H9 (cell line): ENCODE measurements around the gene HPSE. TPM values are rescaled to one million over a fixed set of nuclear protein-coding genes. Genes with fewer than 3 reads are reported as not detected.

Experiments used
- DNase-seq: peaks from one replicate; pipeline ENCODE4 v3.0.0-alpha.2; 2017
- H2AFZ ChIP-seq: one replicate; pipeline ENCODE4 v1.6.1; 2013; ENCODE audit warnings: mild to moderate bottlenecking, low read length, control low read depth, moderate library complexity
- H2AK5ac ChIP-seq: 2 replicates; pipeline ENCODE4 v1.6.1; 2013; ENCODE audit warnings: low read length, control low read depth, mixed read lengths; ENCODE audit not compliant: insufficient read length
- H2BK120ac ChIP-seq: one replicate; pipeline ENCODE4 v1.6.1; 2013; ENCODE audit warnings: low read depth, mild to moderate bottlenecking, low read length, control low read depth, inconsistent platforms; ENCODE audit not compliant: poor library complexity, severe bottlenecking
- H2BK12ac ChIP-seq: 2 replicates; pipeline ENCODE4 v1.6.1; 2013; ENCODE audit warnings: low read length, control low read depth, mixed read lengths, low read depth; ENCODE audit not compliant: insufficient read length
- H2BK15ac ChIP-seq: 2 replicates; pipeline ENCODE4 v1.6.1; 2013; ENCODE audit warnings: low read depth, low read length, control low read depth
- H2BK20ac ChIP-seq: one replicate; pipeline ENCODE4 v1.6.1; 2013; ENCODE audit warnings: low read depth, mild to moderate bottlenecking, low read length, control low read depth, inconsistent platforms; ENCODE audit not compliant: poor library complexity, severe bottlenecking
- H2BK5ac ChIP-seq: 2 replicates; pipeline ENCODE4 v1.6.1; 2013; ENCODE audit warnings: low read length, control low read depth, mixed read lengths; ENCODE audit not compliant: insufficient read length
- H3K14ac ChIP-seq: 2 replicates; pipeline ENCODE4 v1.6.1; 2013; ENCODE audit warnings: low read length, control low read depth; ENCODE audit not compliant: insufficient read depth
- H3K18ac ChIP-seq: 2 replicates; pipeline ENCODE4 v1.6.1; 2013; ENCODE audit warnings: low read depth, mild to moderate bottlenecking, mixed read lengths, low read length, control low read depth; ENCODE audit not compliant: insufficient read length
- H3K23ac ChIP-seq: 2 replicates; pipeline ENCODE4 v1.6.1; 2013; ENCODE audit warnings: low read length, control low read depth, mixed read lengths, low read depth; ENCODE audit not compliant: insufficient read length
- H3K23me2 ChIP-seq: 2 replicates; pipeline ENCODE4 v1.6.1; 2013; ENCODE audit warnings: low read depth, mild to moderate bottlenecking, mixed read lengths, low read length, control low read depth; ENCODE audit not compliant: insufficient read length, poor library complexity, severe bottlenecking
- H3K27ac ChIP-seq: 2 replicates; pipeline ENCODE4 v1.5.1; 2013; ENCODE audit warnings: low read length, control low read depth, mixed read lengths, low read depth; ENCODE audit not compliant: insufficient read length
- H3K27me3 ChIP-seq: 2 replicates; pipeline ENCODE4 v1.6.1; 2013; ENCODE audit warnings: low read length, control low read depth, inconsistent platforms; ENCODE audit not compliant: insufficient read depth
- H3K4ac ChIP-seq: 2 replicates; pipeline ENCODE4 v1.6.1; 2013; ENCODE audit warnings: low read depth, mild to moderate bottlenecking, control low read depth, inconsistent platforms, low read length, moderate library complexity
- H3K4me1 ChIP-seq: 2 replicates; pipeline ENCODE4 v1.6.1; 2013; ENCODE audit warnings: low read length, control low read depth, inconsistent platforms; ENCODE audit not compliant: insufficient read depth
- H3K4me2 ChIP-seq: 2 replicates; pipeline ENCODE4 v1.6.1; 2013; ENCODE audit warnings: low read length, control low read depth, mixed read lengths; ENCODE audit not compliant: insufficient read length, insufficient read depth
- H3K56ac ChIP-seq: 2 replicates; pipeline ENCODE4 v1.6.1; 2013; ENCODE audit warnings: low read depth, mild to moderate bottlenecking, mixed read lengths, low read length, control low read depth; ENCODE audit not compliant: insufficient read length
- H3K79me1 ChIP-seq: 2 replicates; pipeline ENCODE4 v1.6.1; 2013; ENCODE audit warnings: low read depth, mild to moderate bottlenecking, moderate library complexity, low read length, control low read depth, inconsistent platforms; ENCODE audit not compliant: insufficient read depth, poor library complexity, severe bottlenecking
- H3K79me2 ChIP-seq: 2 replicates; pipeline ENCODE4 v1.6.1; 2013; ENCODE audit warnings: low read length, control low read depth, inconsistent platforms; ENCODE audit not compliant: insufficient read depth
- H3K9ac ChIP-seq: 2 replicates; pipeline ENCODE4 v1.6.1; 2013; ENCODE audit warnings: low read length, control low read depth, mixed read lengths; ENCODE audit not compliant: insufficient read length; ENCODE audit errors: extremely low read depth
- H3K9me3 ChIP-seq: one replicate; pipeline ENCODE4 v1.6.1; 2013; ENCODE audit warnings: low read depth, low read length, inconsistent platforms; ENCODE audit not compliant: control insufficient read depth
- H3T11ph ChIP-seq: one replicate; pipeline ENCODE4 v1.6.1; 2013; ENCODE audit warnings: mild to moderate bottlenecking, low read length, control low read depth, inconsistent platforms
- H4K20me1 ChIP-seq: one replicate; pipeline ENCODE4 v1.6.1; 2013; ENCODE audit not compliant: control insufficient read depth, insufficient read length, insufficient read depth
- H4K5ac ChIP-seq: 2 replicates; pipeline ENCODE4 v1.6.1; 2013; ENCODE audit warnings: low read depth, mild to moderate bottlenecking, mixed read lengths, low read length, control low read depth; ENCODE audit not compliant: insufficient read length
- H4K8ac ChIP-seq: replicated peaks from 2 replicates; pipeline ENCODE4 v1.6.1; 2013; ENCODE audit warnings: low read length, control low read depth, mixed read lengths, low read depth; ENCODE audit not compliant: insufficient read length
- H4K91ac ChIP-seq: 2 replicates; pipeline ENCODE4 v1.6.1; 2013; ENCODE audit warnings: low read depth, mild to moderate bottlenecking, moderate library complexity, mixed read lengths, low read length, control low read depth; ENCODE audit not compliant: insufficient read length
- H3K27ac Mint-ChIP-seq, 3 experiments: 2 replicates in 2 of 3; 3 replicates in 1 of 3; pipeline ENCODE4 v1.8.0; 2020 to 2021; ENCODE audit warnings: mixed read lengths in 3 of 3, mild to moderate bottlenecking in 1 of 3, moderate library complexity in 1 of 3
- H3K27me3 Mint-ChIP-seq: 2 replicates; pipeline ENCODE4 v1.8.0; 2021; ENCODE audit warnings: low read depth, mild to moderate bottlenecking, moderate library complexity, mixed read lengths
- H3K36me3 Mint-ChIP-seq, 3 experiments: 2 replicates in 2 of 3; 3 replicates in 1 of 3; pipeline ENCODE4 v1.8.0; 2020 to 2021; ENCODE audit warnings: low read depth in 3 of 3, mixed read lengths in 3 of 3; ENCODE audit not compliant: insufficient read depth in 1 of 3
- H3K4me1 Mint-ChIP-seq, 2 experiments: 2 replicates each; pipeline ENCODE4 v1.8.0; 2020; ENCODE audit warnings: mixed read lengths in 2 of 2
- H3K4me3 Mint-ChIP-seq, 2 experiments: 2 replicates in 1 of 2; 3 replicates in 1 of 2; pipeline ENCODE4 v1.8.0; 2020 to 2021; ENCODE audit warnings: mild to moderate bottlenecking in 2 of 2, mixed read lengths in 2 of 2, moderate library complexity in 1 of 2
- H3K9me3 Mint-ChIP-seq, 2 experiments: 2 replicates in 1 of 2; 3 replicates in 1 of 2; pipeline ENCODE4 v1.8.0; 2020; ENCODE audit warnings: mild to moderate bottlenecking in 2 of 2, mixed read lengths in 2 of 2, moderate library complexity in 1 of 2
- WGBS: extraction: QIAGEN DNeasy Blood & Tissue Kit; methylation state at CpG from one replicate; pipeline ENCODE4 v1.1.7; 2013; ENCODE audit warnings: missing lambda C conversion rate, low lambda C conversion rate, mixed read lengths; ENCODE audit not compliant: insufficient read length; ENCODE audit errors: extremely low coverage; 5-methylcytosine and 5-hydroxymethylcytosine counted together
- total RNA-seq: library from RNA; stranded (reverse); gene quantifications from 2 replicates; pipeline ENCODE4 v1.2.1, GENCODE V29; 2021
- TF ChIP-seq, protein P1 (sequence below): fragments of 200-600 bp; sonication (generic); conservative IDR thresholded peaks from 3 replicates; pipeline ENCODE4 v1.8.0; 2021; ENCODE audit warnings: antibody characterized with exemption, mild to moderate bottlenecking

The HPSE gene
- total RNA-seq, 1 experiment from 2014 or later: 2.0 TPM

DNA sequence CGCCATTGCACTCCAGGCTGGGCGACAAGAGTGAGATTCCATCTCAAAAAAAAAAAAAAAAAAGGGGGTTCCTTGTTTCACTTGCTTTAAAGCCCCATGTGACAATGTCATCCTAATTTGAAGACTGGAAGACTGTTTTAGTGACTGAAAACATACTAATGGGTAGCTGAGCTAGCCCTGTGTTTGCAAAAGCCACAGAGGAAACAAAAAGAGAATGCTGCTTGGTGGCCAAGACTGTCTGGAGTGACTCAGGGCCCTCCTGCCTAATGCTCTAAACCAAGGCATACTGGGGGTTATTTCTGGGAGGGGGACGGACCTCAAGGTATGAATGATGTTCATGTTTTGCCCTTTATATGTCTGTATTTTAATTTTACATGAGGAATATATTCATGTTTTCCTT, 16.0 kb downstream of the HPSE start:
- no peak overlapping the region for H3K4me2 ChIP-seq
- no peaks in the 10 kb centered on the region for H3K9me3 Mint-ChIP-seq
- no peaks in the 10 kb centered on the region for H3K79me2 ChIP-seq
- H3K27me3 Mint-ChIP-seq: peaks cover 2% of the 10 kb centered on the region
- H3K56ac ChIP-seq: no peak overlapping the region
- H3K27ac Mint-ChIP-seq: no peak overlapping the region
- H3K18ac ChIP-seq: no peak overlapping the region
- no peak overlapping the region for H2BK20ac ChIP-seq
- H3K27ac ChIP-seq: no peak overlapping the region
- no peak overlapping the region for H3K4me3 Mint-ChIP-seq
- no peak overlapping the region for H4K5ac ChIP-seq
- no peaks in the 10 kb centered on the region for H3K9me3 ChIP-seq
- no peak overlapping the region for H3K14ac ChIP-seq
- no peak overlapping the region for H3K23ac ChIP-seq
- H4K20me1 ChIP-seq: no peaks in the 10 kb centered on the region
- H2AFZ ChIP-seq: no peak overlapping the region
- no peak overlapping the region for H4K91ac ChIP-seq
- H3K23me2 ChIP-seq: no peaks in the 10 kb centered on the region
- no peak overlapping the region for H3K4ac ChIP-seq
- H3K27me3 ChIP-seq: no peaks in the 10 kb centered on the region
- H2BK5ac ChIP-seq: no peak overlapping the region
- H2BK15ac ChIP-seq: no peak overlapping the region
- H3K4me1 Mint-ChIP-seq: no peaks in the 10 kb centered on the region
- no peak overlapping the region for H2BK120ac ChIP-seq
- H4K8ac ChIP-seq: no peak overlapping the region
- no CpG with 5 or more reads among the region's 3 CpGs for WGBS
- H2BK12ac ChIP-seq: no peak overlapping the region
- H3K4me1 ChIP-seq: no peaks in the 10 kb centered on the region
- no peak overlapping the region for H3T11ph ChIP-seq
- no peaks in the 10 kb centered on the region; a peak in 1 of 7 replicates for H3K36me3 Mint-ChIP-seq
- TF ChIP-seq, protein P1, sequence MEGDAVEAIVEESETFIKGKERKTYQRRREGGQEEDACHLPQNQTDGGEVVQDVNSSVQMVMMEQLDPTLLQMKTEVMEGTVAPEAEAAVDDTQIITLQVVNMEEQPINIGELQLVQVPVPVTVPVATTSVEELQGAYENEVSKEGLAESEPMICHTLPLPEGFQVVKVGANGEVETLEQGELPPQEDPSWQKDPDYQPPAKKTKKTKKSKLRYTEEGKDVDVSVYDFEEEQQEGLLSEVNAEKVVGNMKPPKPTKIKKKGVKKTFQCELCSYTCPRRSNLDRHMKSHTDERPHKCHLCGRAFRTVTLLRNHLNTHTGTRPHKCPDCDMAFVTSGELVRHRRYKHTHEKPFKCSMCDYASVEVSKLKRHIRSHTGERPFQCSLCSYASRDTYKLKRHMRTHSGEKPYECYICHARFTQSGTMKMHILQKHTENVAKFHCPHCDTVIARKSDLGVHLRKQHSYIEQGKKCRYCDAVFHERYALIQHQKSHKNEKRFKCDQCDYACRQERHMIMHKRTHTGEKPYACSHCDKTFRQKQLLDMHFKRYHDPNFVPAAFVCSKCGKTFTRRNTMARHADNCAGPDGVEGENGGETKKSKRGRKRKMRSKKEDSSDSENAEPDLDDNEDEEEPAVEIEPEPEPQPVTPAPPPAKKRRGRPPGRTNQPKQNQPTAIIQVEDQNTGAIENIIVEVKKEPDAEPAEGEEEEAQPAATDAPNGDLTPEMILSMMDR: no peak
- no peaks in the 10 kb centered on the region for H3K79me1 ChIP-seq
- no peak for DNase-seq
- no peak overlapping the region for H3K9ac ChIP-seq
- H2AK5ac ChIP-seq: no peak overlapping the region
